ENCODE data around the gene SCML1.

The SCML1 gene

GRCh38 chrX:17738737-17739535 lies 1.6 kb downstream of the SCML1 start:
- in situ Hi-C loops (cut with MboI; ENCODE audit: low sequenced_read_pairs), result no loop called here

GRCh38 chrX:17740137-17741122 lies 3.1 kb downstream of the SCML1 start:
- in situ Hi-C loops (cut with MboI; ENCODE audit: low sequenced_read_pairs), result no loop called here

- in situ Hi-C loops (cut with MboI; ENCODE audit: low sequenced_read_pairs), result no loop called here
Observed at GRCh38 chrX:17741123-17741511, 3.8 kb downstream of the SCML1 start.

GRCh38 chrX:17743913-17744312 lies 6.6 kb downstream of the SCML1 start:
- in situ Hi-C loops (cut with MboI; ENCODE audit: low sequenced_read_pairs), result no loop called here

DNA sequence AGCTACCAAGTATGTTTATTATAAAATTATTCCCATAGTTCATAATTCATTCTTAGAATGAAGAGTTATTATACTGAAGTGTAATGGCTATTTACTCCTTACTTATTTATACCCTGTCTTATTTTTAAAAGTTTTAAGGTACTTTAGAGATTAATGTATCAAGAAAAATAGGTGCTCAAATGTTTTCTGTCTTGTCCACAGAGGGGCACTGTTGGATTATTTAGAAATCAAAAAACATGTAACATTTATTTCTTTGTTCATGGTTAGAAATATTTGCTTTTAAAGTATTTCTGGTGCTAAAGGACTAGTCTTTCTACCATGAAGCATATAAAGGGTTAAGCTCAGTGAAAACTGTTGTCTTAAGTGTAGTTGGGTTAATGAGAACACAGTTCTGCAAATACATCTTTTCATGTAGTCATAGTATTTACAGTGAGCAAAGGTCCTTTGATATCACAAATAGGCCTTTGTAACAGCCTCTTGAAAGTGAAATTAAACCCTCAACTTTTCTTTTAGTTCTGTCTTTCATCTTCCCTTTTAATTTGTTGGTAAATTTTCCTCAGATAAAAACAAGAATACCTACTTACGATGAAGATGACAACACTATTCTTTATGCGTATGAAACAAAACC lies 7.7 kb downstream of the SCML1 start:
- in situ Hi-C loops (cut with MboI; ENCODE audit: low sequenced_read_pairs), result no loop called here

- in situ Hi-C loops (cut with MboI; ENCODE audit: low sequenced_read_pairs), result no loop called here
Observed at GRCh38 chrX:17747692-17748091, 10.4 kb downstream of the SCML1 start.

DNA sequence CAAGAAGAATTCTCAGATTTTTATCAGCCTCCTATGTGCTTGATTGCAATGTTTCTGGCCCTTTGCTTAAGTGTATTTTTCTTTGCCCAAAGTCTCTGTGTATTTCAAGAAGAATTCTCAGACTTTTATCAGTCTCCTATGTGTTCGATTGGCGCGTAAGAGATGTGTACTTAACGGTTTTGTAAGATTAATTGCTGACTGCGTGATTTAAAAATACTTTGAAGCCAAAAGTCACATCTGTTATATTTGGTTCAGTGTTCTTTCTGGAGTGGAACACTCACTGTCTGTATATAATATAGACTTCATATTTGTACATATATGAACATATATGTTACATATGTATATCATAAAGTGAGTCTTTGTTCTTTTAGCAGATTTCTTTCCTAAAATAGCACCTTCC lies 11.4 kb downstream of the SCML1 start:
- in situ Hi-C loops (cut with MboI; ENCODE audit: low sequenced_read_pairs), result no loop called here

DNA sequence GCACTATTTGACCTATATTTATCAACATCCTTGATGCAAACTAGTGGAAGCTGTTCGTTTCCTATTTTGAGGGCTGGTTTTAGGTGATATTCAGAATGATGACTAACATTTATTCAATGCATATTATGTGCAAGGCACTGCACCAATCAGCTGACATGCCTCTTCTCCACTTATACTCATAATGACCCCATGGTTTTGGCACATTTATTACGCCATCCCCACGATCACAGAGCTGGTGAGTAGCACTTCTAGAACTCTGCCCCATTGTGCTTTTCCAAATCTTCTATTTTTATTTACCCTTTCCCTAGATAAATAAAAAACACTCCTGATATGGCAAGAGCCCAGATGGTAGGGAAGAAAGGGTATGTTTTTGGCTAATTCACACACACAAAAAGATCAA lies 13.1 kb downstream of the SCML1 start:
- in situ Hi-C loops (cut with MboI; ENCODE audit: low sequenced_read_pairs), result no loop called here

DNA sequence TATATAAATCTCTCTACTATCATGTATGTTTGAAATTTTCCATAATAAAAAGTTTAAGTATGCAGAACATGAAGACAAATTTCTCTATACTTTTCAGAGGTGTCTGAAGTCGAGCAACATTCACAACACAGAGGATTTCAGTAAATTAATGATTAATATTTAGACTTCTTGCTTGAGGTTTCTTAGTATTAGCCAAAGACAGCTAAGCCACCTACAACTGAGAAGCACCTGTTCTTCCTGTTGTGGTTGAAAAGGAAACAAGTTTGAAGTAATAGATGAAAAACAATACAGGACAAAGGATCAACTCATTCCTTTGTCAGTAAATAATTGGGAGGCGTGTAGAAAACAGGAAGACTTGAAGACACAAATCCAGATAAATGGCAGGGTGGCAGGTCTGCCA lies 21.1 kb downstream of the SCML1 start:
- in situ Hi-C loops (cut with MboI; ENCODE audit: low sequenced_read_pairs), result no loop called here

- in situ Hi-C loops (cut with MboI; ENCODE audit: low sequenced_read_pairs), result no loop called here
Observed at GRCh38 chrX:17759990-17760389, 22.7 kb downstream of the SCML1 start.

DNA sequence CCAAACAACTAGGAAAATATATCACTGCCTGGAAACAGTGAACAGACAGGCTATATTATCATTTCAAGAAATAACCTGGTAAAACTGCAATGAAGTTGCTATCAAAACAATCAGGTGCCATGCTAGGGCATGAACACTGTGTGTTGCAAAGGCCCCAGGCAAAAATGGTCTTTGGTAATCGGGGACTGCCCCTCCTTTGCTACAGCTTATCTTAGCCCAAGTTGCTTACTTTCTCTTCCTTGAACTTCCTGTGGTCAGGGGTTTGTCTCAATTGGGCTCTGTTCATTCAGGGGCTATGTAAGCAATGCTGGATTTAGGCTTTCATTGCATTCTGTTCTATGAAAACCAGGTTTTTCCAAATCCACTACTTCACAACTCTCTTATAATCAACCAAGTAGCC lies 30.4 kb downstream of the SCML1 start:
- in situ Hi-C loops (cut with MboI; ENCODE audit: low sequenced_read_pairs), result no loop called here

- in situ Hi-C loops (cut with MboI; ENCODE audit: low sequenced_read_pairs), result no loop called here
Observed at GRCh38 chrX:17768997-17769396, 31.7 kb downstream of the SCML1 start.

DNA sequence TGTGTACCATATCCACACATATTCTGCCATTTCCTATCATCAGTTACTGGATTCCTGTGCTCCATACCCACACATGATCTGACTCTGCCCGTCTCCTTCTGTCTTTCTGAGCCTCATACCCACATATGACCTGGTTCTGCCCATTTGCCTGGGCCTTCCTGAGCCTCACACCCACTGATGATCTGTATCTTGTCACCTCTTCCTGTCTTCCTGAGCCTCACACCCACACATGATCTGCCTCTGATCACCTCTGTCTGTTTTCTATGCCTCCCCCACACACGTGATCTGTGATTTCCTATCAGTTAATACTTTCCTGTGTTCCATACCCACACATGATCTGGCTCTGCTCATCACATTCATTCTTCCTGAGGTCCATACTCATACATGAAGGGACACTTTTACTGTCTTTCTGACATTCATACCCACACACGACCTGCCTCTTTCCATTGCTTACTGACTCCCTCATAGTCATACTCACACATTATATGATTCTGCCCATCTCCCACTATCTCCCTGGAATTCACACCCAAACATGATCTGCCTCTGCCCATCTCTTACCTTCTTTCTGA lies 32.5 kb downstream of the SCML1 start:
- in situ Hi-C loops (cut with MboI; ENCODE audit: low sequenced_read_pairs), result no loop called here

- in situ Hi-C loops (cut with MboI; ENCODE audit: low sequenced_read_pairs), result no loop called here
Observed at GRCh38 chrX:17773221-17773876, 36.1 kb downstream of the SCML1 start.

DNA sequence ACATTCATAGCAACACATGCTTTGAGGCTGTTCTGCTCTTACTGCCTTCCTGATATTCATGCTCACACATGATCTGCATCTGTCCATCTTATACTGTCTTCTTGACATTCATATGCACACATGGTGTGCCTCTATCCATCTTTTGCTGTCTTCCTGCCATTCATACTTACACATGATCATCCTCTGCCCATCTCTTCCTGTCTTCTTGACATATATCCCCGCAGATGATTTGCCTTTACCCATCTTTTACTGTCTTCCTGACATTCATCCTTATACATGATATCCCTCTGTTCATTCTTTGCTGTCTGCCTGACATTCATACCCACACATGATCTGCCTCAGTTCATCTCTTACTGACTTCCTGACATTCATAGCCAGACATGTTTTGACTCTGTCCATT lies 36.8 kb downstream of the SCML1 start:
- in situ Hi-C loops (cut with MboI; ENCODE audit: low sequenced_read_pairs), result no loop called here

DNA sequence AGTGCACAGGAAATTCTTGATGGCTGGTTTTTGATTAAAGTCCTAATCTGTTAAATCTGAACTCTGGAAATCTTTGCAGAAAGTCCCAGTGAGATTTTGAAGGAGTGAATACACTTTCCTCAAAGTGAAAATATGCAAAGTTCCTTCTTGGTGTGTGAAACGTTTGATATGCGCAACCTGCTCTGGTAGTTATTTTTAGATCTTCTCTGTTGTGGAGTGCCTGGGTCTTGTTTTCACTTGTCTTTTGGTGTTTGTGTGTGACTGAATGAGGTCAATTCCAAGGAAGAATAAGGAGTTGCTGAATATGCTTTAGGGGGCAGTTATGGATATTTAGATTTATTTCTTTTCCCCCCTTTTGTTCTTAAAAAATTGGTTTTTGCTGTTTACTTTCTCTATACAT lies 41.7 kb downstream of the SCML1 start:
- in situ Hi-C loops (cut with MboI; ENCODE audit: low sequenced_read_pairs), result loop anchor here (25.0 kb wide), 1 partner anchor 608 kb away; no protein-coding TSS in a partner anchor

- in situ Hi-C loops (cut with MboI; ENCODE audit: low sequenced_read_pairs), result loop anchor here (25.0 kb wide), 1 partner anchor 608 kb away; no protein-coding TSS in a partner anchor
Observed at GRCh38 chrX:17779434-17779833, 42.1 kb downstream of the SCML1 start.

DNA sequence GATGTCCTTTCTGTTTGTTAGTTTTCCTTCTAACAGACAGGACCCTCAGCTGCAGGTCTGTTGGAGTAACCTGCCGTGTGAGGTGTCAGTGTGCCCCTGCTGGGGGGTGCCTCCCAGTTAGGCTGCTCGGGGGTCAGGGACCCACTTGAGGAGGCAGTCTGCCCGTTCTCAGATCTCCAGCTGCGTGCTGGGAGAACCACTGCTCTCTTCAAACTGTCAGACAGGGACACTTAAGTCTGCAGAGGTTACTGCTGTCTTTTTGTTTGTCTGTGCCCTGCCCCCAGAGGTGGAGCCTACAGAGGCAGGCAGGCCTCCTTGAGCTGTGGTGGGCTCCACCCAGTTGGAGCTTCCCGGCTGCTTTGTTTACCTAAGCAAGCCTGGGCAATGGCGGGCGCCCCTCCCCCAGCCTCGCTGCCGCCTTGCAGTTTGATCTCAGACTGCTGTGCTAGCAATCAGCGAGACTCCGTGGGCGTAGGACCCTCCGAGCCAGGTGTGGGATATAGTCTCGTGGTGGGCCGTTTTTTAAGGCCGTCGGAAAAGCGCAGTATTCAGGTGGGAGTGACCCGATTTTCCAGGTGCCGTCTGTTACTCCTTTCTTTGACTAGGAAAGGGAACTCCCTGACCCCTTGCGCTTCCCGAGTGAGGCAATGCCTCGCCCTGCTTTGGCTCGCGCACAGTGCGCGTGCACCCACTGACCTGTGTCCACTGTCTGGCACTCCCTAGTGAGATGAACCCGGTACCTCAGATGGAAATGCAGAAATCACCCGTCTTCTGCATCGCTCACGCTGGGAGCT lies 49.5 kb downstream of the SCML1 start:
- in situ Hi-C loops (cut with MboI; ENCODE audit: low sequenced_read_pairs), result loop anchor here (25.0 kb wide), 1 partner anchor 601 kb away; no protein-coding TSS in a partner anchor

DNA sequence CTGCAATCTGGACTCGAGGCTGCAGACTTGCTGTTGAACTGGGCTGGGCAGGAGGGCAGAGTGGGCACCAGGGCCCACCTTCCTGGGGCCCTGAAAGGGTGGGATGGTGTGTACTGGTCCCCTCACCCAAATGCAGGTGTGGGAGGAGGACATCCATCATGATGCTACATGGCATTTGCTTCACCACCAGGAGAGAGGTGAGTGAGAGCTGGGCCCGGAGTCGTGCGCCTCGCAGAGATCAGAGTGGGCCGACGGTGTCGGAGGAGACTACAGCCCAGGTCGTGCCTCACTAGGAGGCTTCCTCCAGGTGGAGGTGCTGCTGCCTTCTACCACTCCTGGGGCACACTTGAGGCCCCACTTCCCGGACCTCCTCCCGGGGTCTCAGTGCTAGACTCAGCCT lies 50.3 kb downstream of the SCML1 start:
- in situ Hi-C loops (cut with MboI; ENCODE audit: low sequenced_read_pairs), result loop anchor here (25.0 kb wide), 1 partner anchor 600 kb away; no protein-coding TSS in a partner anchor
